Fibroblast of peridontal ligament (primary cell): ENCODE measurements around the gene FOXP1.

Experiments used
- DNase-seq: peaks from one replicate; pipeline ENCODE4 v3.0.0-alpha.2; 2010; ENCODE audit errors: extremely low read depth

FOXP1 gene

DNA sequence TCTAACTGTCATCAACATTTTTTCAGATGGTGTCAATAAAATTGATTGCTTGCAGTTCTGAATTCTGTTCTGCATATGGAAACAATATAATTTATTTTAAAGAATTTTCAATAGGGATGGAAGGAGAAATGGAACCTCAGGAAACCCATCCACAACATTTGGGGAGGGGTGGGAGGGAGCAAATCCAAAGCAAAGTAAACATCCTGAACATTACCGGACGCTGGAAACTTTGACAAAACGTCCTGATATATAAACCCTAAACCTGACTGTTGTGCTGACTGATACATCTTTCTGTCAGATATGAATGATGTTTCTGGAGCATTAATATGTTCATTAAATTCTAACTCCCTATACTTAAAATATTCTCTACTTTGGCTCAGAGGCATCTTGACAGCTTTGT lies 479.0 kb downstream of the FOXP1 start:
- DNase-seq: no peak

DNA sequence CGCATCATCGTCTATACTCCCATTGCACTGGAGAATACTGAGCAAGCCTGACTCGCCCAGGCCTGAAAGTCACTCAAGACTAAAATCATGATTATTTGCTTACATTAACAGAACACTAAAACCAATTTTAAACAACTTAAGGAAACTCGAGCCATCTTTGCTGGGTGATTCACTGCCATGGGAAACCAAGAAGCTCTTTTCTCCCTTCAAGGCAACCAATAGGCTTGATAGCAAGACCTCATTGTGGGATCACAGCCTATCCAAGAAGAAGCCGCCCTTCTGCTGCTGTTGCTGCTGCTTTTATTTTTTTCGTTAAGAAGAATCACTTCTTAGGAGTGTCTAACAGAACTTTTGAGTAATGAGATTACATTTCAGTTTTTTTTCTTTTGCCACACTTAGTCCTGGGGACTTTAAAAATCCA lies 479.4 kb downstream of the FOXP1 start:
- peak; percentile 99 for DNase-seq

DNA sequence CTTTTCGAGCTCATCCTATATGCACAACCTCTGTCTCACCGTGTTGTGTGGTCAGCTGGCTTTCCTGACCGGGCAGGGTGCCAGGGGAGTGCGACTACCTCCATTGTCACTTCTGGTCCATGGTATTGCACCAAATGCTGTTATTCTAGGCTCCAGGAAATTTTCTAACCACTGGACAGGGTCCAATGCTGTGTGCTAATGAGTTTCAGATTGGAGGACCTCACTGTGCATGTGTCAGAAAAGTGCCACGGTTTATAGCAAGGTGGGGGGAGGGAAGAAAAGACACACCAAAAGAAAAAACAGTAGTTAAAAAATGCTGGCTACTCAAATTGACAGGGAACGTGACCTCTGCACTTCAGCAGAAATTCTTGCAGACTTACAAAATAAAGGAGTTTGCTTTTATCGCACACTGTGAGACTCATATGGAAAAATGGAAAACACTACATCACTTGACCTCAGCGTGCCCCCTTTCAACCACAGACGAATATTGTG lies 480.1 kb downstream of the FOXP1 start:
- DNase-seq: peak; percentile 92

DNA sequence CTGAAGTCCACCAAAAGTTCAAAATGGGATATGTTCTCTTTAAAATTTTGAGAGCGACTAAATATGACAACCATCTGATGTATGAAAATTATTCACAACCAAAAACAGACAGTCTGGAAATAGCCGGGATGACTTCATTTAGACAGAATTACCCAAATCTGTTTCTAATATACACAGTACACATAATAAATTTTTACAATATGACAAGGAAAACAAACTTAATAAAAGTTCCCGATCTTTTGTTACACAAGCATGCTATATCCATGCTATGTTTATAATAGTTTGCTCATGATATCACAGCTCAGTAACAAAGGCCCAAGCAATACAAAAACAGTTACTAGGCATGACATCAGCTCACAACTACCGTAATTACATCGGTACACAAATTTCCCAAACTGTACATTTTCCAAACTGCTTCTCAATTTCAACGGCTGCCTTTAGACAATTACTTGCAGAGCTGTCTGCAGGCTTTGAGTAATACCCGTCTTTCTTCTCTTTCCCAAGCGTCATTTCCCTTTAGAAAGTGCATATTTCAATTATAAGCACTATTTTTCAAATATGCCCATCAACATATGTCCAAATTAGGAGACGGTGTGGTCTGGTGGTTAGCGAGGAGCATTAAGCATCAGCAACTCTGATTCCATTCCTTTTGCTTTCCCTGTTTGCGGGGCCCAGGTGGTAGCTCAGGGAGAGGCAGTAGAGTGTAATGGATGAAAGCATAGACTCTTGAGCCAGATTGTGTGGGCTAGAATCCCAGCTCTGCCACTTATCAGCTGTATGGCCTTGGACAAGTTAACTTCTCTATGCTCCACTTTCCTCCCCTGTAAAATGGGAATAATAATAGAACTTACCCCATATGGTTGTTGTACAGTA lies 481.2 kb downstream of the FOXP1 start:
- DNase-seq: peak; percentile 100

DNA sequence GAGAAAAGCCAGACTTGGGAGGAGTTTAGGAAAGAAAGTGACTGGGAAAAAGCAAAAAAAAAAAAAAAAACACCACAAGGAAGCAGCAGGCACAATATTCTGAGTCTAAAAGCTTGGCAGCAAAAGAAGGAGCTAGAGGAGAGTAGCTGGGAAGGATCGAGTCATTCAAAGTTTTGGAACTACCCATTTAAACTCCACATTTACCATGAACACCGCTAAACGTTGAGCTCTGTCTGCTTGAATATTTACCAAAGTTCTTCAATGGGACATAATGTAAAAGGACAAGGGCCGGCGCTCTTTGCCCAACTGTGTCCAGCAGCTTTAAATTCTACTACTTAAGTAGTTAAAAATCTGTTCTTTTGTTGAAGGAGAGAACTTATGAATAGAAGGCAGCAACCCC lies 481.9 kb downstream of the FOXP1 start:
- DNase-seq: peak; percentile 76

DNA sequence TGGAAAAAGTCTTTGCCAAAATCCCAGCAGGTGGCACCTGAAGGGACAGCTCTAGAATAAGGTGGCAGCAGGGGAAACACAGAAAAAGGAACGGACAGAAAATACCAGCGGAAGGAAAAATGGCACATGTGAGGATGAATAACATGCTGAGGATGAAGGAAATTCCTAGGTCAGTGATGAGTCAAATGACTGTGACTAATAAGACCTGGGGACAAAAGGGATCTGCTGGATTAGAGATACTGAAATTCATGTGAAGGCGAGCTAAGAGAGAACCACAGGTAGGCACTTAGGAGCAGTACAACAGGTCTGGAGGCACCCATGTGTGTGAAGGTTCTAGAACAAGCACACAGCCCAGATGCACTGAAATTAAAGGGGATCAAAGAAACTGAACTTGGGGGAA lies 482.5 kb downstream of the FOXP1 start:
- peak; percentile 59 for DNase-seq

DNA sequence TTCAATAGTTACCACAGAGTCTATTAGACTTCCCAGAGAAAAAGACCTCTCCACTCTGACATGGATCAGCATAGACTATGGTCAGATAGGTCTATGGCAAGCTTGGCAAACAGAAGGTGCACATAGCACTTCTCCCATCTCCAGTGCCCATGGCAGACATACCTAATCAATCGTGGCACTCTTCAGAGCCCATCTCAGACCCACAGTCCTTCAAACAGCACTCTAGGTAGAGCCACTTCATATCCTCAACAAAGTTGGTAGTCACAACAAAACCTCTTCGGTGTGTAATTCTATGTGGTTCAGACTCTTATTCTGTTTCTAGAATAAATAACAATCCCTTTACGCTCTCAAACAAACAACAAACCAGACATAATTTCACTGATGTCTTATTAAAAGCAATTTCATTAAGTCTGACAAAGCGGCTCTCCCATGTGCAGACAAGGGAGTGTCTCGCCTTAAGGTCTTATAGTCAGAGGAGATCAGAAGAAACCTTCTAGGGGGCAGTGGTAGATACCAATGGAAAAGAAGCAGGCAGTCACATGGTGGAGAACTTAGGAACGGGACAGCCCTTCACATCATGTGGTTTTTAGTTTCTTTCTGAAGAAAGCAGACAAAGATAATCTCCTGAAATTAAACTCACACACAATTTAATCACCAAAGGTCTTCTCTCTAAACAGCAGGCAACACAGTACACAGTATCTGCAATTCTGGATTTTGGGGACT lies 483.4 kb downstream of the FOXP1 start:
- peak; percentile 61 for DNase-seq

DNA sequence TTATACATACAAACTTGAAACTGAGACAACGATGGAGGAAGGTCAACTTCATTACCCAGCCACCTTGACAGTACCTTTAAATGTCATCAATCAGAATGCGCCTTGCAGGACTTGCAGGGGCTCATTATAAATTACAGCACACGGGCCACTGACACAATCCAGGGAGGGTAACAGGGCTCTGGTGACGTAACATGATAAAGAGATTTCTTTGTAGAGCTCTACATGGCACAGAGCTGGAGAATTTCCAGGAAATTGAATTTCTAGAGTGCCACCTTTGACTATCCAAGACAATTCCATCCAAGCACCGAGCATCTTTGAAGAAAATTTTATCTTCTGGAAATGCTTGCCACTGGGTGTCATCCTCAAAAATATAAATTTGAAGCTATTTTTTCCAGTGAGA lies 486.0 kb downstream of the FOXP1 start:
- no peak for DNase-seq

DNA sequence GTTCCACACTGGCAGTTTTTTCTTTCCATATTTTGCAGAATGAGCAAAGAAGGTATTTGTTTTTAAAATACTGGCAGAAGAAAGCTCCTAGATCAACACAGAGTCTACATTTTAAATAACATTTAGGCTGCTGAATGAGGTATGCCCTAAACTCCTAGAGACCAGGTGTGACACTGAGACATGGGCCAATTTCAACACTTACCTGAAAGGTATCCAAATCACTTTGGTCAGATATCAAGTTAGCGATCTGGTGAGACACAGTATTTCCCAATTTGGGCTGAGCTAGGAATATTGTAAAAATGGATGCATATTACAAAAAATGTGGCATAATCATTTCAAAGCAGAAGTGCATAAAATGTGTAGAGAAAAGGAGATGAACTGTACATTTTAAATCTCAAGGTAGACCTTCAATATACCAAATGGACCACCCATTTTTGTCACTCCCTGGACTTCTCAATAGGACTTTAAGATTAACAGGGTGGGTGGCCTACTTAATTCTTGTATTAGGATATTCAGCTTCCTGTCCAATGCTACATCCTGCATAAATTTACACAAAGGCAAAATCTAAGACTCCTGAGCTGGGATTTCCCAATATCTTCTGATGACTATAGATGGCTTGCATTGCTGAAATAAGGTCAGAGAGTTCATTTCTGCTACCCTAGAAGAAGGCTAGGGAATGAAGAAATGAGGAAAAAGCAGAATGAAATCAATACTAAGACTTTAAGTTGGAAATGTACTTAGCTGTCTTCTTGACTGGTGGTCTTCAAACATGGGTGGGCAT lies 487.8 kb downstream of the FOXP1 start:
- DNase-seq: peak; percentile 54

DNA sequence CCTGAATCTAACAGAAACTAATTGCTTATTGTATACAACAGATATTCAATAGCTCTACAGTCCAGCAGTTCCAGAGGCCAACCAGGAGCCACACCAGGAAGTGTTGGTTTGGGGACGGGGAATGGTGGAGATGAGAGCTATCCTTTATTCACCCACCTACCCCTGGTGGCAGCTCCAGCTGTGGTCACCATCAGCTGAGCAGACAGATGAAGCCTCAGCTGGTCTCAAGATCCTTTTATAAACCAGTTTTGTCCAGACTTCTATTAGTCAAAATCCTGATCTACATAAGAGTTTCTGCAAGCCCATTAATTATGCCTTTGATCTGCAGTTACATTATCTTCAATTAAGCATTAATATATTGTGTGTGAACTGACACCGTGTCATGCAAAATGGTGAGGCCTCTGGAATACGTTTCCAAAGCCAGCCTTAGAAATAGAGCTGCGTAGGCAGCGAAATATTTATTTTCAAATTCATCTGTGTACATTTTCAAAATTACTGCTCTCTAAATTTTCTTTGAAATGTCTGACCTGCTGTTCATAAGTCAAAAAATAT lies 488.8 kb downstream of the FOXP1 start:
- DNase-seq: no peak

DNA sequence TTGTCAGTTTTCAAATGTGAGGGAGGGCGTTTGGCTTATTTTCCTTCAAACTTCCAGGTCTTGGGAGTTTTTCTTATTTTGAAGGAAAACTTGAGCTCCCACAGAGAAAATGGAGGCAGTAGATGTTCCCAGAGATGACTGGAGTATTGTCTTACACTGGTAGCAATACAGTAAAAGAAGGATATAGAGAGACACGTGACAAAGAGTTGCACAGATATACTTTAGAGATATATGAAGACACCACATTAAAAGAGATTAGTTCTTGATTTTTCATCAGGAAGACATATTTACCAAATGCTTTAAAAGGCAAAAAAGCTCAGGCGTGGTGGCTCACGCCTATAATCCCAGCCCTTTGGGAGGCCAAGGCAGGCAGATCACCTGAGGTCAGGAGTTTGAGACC lies 490.9 kb downstream of the FOXP1 start:
- no peak for DNase-seq

DNA sequence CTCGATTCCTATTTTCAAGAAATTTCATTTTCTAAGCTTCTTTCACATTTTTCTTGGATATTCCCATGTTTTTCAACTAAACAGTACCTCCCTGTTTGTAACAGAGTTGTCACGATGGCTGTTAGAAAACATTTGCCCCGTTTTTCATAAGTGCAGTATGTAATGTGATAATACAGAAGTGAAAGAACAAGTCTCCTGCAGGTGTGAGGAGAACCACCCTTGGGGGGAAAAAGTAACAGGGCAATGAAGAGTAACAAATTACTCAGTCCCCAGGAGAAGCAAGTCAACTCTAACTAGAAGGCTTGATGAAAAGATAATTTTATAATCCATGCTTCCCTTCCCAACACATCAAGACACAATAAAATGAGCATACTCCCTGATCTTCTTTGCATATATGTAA lies 493.3 kb downstream of the FOXP1 start:
- no peak for DNase-seq

DNA sequence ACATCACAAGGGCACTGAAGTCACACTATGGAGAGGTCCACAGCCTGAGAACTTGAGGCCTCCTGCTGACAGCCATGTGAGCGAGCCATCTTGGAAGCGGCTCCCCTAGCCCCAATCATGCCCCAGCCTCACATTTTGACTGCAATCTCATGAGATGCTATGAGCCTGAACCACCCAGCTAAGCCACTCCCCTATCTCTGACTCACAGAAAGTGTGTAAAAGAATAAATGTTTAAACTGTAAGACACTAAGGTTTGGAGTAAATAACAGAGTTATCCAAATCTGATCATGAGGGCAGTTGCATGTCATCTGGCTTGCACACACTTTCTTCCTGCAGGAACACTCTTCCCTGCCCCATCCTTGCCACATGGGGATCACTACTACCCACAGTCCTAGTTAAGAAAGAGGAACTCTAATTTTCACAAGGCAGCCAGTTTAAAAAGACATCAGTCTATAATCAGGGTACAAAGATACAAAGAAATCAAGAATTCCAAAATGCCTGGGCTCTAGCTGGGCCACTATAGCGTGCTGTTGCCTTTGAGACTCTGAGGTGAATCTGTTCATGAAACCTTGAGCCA lies 494.2 kb downstream of the FOXP1 start:
- DNase-seq: peak; percentile 46

DNA sequence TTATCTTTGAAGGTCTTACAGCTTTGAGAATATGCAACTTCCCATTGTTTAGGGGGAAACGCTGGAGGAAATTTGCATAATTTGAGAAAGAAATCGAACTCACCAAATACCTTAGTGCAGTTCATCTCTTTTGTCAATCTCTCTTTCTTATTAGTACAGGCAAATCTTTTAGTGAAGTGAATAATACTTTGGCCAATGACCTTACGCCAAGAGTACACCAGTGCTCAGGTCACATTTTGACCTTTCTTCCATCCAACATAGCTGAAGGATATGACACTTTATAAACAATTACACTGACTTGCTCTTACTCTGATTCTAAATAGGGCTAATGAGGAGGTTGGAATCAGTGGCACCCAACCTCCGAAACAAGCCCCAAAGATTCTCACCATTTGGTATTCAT lies 494.8 kb downstream of the FOXP1 start:
- no peak for DNase-seq

DNA sequence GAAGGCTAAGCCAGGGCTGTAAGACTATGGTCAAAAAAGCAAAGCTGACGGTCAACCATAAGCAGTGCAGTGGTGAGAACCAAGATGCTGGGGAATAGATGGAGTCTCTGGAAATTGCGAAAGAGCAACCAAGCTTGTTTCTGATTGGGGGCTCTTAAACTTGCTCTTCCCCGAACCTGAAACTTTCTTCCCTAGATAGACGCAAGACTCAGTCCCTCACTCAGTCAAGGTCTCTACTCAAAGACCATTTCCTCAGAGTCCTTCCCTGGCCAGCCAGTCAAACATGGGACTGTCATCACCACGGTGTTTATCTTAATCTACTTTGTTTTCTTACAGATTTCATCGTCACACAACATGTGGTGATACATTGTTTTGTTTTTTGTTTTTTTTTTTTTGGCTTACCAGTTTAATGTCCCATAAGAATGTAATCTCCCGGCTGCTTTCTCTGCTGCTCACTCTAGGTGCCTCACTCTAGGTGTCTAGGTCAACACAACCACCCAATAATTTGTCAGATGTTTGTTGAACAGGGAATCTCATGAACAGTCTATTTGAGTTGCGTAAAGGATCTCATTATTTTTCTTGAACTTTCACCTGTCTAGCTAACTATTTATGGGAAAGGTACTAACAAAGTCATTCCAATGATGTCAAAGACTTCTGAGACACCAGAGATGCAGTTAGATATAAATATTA lies 495.4 kb downstream of the FOXP1 start:
- no peak for DNase-seq

DNA sequence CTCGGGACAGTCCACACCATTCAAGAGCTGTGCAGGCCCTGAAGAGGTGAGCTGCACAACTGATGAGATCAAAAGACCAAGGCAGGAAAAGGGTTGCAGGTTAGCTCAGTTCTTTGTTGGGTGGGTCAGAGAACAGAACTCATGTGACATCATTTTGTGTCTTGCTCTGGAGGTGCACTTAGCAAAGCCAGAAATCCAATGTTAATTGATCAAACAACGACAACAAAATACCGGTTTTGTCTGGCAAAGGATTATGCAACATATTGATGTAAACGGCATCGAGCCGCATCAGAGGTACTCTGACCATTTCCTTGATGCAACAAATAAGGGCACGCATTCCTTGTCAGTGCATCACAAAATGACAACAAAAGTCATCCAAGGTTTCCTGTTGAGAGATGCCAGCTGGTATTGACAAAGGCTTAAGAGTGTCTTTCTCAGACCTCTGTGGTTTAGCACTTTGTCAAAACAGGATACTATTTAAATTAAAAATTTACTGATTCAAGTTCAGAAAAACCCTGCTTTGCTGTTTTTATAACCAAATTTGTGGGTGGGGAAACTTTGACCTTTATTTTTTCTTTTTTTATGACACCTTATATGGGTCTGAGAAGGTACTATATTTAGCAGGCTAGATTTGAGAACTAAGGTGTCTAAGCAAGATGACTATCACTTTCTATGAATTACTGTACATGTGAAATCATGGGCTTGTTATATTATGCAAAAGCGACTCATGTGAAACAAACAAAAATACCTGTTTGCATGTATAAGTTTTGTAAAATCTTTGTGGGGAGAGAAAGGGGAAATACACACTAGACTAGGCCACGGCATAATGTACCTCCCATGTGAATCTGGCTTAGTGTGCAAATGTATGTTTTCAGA lies 496.1 kb downstream of the FOXP1 start:
- peak; percentile 50 for DNase-seq

DNA sequence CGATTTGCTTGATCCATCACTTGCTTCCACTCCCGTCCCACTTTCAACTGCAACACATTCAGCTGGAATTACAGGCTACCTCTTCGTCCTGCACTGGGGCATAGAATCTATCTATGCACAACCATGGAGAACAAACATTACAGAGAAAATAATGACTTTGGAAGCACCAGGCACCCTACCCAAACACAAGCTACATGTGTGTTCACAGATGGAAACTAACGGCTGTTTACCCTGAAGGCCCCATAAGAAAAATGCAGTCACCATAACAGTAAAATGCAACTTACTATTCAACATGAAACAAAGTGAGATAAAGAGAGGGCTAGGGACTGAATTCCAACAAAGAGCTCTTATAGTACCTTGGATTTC lies 496.8 kb downstream of the FOXP1 start:
- no peak for DNase-seq

DNA sequence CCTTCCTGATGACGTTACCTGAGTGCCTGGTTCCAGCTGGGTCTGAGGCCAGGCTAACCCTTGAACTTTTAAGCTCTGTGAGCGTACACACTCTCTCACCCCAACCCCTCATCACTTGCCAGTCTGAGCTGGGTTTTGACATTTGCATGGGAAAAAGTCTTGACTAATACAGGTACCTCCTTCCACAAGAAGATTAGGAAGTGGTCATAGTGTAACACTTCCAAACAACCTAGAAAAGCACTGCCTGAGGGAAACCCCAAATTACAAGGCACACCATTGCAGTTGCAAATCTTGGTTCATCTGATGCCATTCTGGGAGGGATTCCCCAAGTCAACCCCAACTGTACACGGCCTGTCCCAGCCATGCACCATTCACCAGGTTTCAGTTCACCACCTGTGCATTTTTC lies 499.8 kb downstream of the FOXP1 start:
- no peak for DNase-seq

DNA sequence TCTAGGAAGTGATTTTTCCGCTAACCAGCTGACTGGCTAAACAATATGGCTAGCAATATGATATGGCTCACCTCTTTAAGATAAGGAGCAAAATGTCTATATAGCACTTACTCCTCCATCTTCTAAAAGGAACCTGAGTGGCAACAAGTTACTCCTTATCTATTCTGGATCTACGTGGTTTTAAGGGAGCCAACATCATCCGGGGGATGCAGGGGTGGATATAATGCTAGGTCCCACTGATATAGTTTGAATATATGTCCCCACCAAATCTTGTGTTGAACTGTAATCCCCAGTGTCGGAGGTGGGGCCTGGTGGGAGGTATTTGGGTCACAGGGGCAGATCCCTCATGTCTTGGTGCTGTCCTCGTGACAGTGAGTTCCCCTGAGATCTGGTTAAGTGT lies 500.7 kb downstream of the FOXP1 start:
- no peak for DNase-seq

DNA sequence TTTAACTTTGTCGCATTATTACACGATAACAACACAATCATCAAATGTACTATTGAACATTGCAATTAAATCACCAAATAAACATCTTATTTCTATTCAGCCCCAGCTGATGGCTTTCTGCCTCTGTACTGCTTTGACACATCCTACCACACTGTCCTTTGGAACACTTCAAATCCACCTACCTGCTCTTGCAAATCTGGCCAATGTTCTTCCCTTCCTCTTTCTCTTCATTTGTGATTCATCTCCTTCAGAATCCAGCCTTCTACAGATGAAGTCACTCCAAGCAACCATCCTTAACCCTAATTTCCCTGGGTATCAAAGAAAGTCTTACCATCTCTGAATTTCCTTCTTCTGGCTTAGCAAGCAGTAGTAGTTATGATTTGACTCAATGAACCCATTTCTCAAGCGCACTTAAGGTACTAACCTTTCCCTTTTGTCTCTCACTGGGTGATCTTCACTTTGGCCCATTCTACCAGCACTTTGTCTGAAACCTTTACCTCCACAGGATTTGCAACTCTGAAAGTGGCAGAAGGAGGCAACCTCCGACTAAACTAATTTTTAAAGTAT lies 502.9 kb downstream of the FOXP1 start:
- DNase-seq: no peak
